ENCODE measurements around the gene VWC2L.
A peak's percentile ranks its signal among the peaks of the same experiment; 100 is the strongest.

Gene VWC2L

DNA sequence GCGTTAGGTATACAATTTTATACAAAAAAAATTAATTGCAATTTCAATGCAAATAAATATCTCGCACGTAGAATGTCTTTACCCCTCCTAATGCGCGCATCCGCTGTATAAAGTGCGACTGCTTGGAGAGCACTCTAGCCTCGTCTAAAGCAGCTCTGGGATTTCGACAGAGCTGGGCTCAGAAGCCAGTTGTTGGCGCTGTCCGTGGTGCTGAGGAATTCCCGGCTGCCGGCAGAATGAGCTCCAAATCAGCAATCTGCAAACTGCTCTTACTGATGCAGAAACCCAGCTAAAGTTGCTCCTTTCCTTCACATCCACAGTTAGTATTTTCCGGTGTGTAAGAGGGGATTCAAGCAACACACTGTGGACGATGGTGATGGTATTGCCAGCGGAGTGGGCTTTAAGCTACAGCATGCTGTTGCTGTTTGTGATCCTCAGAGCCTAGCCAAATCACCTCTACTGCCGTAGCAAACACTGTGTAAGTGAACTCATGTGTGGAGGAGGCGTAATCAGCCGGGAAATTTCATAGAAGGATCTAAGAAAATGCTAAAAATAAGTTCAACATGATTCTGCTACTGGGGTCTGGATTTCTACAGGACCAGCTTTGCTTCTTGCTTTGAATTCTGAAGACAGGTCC, at the start of gene VWC2L:
Gene VWC2L (plus strand): TSS at position 137 of the 637 bp plus-strand sequence. CDS start 3,140 bp downstream, outside the sequence.
- no peak for FAIRE-seq

DNA sequence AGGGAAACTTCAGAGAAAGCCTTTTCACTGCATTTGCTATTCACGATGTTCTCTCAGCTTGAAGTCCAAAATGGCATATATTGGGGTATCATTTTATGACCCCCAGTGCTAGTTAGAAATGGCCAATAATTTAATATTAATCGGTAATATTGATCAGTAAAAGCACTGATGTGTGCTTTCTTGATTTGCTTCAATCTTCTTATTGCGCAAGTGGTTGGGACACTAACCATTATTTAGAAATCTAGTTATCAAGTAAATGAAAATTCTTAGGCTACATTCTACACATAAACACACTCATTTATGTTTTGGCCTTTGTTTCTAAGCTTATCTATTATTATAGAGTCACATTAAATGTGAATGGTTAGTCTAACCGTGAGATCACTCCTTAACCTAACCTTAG, 49.7 kb upstream of the VWC2L start:
- no peak for FAIRE-seq

DNA sequence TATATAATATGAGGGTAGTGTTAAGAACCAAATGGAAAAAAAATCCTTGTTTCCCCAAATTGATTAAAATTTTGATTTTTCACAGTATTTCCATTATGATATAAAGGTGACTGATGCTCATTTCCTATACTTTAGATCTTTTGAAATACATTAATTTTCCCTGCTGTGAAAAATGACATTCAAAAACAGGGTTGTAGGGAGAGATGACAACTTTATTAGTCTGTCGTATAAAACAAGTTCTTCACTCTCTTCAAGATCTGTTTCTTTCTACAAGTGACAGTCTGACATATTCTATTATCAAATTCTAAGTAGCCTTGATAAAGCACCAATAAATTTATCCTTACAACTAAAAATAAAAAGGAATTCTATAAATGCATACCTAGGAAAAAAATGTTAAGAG, 45.3 kb upstream of the VWC2L start:
- no peak for FAIRE-seq

DNA sequence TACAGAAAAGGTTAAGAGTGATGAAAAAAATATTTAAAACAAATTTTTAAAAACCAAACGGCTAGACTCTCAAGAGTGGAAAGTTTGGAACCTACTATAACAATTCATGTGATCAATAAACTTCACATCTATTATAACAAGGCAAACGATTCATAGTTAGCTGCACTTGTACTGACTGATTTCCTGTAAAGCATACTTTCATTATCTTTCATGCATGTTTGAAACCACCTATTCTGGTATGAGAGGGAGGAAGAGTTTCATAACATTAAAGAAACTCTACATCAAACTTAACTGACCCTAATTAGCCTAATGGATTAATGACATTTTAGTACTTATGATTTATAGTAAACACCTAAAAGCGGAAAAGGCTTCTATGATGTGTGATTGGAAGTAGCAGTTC, 43.7 kb upstream of the VWC2L start:
- no peak for FAIRE-seq

DNA sequence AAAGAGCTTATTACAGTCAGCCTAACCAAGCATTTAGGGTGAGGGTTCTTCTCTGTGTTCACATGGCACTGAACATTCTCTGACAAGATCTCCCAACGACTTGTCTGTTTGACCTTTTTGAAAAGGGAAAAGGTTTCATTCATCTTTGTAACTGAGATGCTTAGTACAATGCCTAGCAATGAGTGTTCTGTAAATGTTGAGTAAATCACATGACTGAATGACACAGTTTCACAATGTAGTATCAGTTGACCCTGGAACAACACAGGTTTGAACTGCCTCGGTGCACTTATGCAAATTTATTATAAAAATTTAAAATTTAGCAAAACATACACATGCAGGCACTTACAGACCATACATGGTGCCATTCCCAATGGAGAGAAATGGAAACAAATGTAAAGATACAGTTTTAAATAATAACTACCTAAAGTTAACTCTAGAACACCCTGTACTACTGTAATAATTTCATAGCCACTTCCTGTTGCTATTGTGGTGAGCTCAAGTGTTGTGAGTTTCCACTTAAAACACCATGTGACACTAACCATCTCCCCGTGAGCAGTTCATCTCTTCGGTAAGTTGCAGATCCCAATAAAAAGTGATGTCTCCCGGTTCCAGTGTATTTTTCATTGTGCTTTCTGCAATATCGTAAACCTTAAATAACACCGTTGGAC, 34.1 kb upstream of the VWC2L start:
- FAIRE-seq, result no peak

DNA sequence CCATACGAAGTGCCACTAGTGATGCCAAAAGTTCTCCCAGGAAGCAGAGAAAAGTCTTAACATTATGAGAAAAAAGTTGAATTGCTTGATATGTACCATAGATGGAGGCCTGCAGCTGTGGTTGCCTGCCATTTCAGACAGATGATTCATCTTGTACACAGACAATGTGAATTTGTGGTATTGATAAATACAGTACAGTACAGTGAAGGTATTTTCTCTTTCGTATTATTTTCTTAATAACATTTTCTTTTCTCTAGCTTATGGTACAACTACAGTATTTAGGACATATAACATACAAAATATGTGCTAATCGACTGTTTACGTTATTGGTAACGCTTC, 33.6 kb upstream of the VWC2L start:
- no peak for FAIRE-seq

DNA sequence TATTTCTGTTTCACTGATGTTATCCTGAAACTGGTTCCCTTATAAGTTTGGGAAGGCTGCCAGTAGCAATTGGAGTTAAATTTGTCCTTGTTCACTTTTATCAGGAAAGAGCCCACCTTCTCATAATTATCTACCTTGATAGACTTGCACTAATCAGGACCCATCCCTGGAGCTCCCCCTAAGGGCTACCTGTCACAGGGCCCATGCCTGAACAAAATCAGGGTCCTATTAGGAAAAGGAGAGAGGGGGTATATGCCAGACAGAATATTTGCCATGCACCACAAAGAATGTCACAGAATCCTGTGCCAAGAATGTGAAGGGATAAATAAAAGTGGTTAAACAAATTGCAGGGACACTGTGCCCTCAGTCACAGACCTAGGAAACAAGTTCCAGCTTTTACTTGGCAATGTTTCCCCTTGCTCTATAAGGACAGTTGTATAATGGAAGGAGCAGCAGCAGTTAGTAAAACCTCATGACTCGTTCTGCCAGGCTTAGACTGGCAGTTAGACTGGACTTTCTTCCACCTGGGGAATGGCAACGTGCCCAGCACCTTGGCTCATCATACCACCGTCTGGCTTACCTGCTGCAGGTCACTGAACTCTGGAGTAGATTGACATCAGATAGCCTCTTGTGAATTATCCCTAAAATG, 32.3 kb upstream of the VWC2L start:
- FAIRE-seq, result no peak

DNA sequence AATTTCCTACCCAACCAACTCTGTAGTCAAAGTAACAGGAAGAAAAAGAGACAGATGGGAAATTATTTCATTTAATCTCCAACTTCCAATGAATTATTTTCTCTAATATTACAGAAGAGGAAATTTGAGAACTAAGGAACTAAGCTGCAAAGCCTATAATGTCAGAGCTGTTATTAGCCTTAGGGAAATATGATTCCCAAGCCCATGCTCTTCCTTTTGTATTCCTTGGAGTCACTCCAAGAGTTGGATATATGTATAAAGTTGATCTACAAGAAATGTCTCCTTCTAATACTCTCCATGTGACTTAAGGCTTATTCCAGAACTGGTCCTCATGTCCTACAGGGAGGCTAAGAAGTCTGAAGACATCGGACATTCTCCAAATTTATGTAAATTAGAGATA, 31.6 kb upstream of the VWC2L start:
- no peak for FAIRE-seq

DNA sequence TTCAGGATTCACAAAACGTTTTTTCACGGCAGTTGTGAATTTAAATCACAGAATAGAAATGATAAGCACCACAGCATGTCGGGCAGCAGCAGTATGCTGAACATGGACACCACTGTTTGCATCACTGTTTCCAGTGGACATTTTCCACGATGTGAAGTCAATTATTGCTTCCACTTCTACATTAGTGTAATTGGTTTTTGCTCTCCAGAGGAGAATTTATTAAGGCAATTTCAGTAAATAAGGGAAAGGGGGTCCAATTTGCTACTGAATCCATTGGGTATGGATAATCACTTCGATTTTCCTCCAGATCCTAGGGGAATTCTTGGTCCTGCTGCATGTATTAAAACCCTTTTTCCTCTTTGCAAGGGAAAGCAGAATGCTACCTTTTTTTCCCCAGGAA, 30.2 kb upstream of the VWC2L start:
- no peak for FAIRE-seq

DNA sequence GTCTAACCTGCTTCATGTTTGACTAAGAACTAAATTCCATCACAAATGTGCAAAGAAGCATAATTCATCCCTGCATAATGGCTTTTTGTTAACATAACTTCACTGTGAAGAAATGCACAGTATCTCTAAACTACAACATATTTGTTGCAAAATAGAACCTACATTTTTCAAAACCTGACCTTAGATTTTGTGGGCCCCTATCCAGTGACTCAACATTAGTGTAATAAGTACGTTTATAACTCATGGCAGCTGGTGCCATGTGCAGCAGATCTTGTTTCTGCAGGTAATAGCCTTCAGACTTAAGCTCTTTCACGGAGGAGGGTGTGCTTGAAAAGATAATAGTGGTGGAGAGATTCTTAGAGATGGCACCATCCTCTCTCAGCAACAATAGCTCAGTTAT, 28.6 kb upstream of the VWC2L start:
- no peak for FAIRE-seq

DNA sequence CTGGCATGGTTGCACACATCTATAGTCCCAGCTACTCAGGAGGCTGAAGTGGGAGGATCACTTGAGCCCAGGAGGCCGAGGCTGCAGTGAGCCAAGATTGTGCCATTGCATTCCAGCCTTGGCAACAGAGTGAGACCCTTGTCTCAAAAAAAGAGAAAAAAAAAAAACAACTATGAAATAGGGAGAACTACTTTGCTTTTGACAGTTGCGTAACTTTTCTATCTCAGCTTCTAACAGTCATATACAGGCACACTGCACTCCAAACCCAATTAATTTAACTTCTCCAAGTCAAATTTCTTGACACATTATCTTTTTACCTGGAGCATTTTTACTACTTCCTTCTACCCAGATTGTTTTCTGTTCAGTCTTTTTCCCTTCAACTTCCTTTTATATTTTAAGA, 24.1 kb upstream of the VWC2L start:
- FAIRE-seq, result no peak

DNA sequence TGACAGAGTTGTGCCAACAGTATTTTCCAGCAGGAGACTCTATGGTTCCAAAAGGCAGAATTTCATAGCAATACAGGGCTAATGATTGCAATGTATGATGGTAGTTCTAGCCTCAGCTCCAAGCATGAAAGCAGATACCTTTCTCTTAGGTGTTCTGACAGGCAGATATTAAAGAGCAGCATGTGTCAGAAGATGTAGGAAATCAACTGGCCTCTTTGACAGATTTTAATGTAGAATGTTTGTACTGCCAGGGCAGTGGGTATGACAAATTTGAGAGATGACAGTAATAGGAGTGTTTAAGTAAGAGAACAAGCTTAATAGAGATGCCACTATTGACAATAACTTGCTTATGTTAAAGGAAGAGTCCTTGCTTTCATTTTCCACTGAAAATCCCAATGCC, 21.5 kb upstream of the VWC2L start:
- FAIRE-seq, result no peak

DNA sequence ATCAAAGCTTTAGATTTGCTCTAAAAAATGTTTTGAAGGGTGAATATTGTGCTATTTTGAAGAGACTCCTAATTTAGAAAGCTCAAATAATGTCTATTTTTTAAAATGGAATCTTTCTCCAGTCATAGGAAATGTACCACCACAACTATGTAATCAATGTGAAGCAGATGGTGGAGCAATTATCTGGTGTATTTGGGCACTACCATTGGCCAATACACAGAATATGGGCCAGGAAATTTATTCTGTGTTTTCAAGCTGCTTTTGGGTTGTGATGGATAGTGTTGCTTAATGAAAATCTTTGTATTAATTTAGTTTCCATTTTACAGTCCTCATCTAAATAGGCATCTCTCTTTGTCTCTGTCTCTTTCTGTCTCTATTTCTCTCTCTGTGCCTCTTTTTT, 17.1 kb upstream of the VWC2L start:
- FAIRE-seq, result no peak

DNA sequence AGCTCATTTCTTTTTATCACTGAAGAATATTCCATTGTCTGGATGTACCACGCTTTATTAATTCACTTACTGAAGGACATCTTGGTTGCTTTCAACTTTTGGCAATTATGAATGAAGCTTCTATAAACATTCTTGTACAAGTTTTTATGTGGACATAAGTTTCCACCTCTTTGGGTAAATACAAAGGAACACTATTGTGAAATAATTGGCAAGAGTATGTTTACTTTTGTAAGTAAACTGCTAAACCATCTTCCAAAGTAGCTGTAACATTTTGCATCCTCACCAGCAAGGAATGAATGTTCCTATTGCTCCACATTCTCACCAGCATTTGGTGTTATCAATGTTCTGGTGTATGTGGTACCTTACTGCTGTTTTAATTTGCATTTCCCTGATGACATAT, 15.8 kb upstream of the VWC2L start:
- no peak for FAIRE-seq

DNA sequence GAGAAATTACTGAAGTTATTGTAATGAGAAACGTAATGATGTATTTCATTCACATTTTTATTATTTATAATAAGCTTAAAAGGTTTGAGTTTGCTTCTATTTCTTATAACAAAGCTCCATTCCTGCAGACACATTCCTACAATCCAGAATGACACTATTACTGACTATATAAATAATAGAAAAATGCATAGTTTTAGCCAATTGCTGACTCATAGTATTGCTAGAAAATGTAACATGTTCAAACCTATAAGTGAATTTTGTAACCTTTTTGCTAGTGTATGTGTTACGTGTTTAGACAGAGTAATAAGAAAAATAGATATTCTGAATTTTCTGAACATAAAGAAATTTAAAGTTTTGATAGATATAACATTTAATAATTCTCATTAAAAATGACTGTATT, 9.3 kb upstream of the VWC2L start:
- peak; percentile 47 for FAIRE-seq

DNA sequence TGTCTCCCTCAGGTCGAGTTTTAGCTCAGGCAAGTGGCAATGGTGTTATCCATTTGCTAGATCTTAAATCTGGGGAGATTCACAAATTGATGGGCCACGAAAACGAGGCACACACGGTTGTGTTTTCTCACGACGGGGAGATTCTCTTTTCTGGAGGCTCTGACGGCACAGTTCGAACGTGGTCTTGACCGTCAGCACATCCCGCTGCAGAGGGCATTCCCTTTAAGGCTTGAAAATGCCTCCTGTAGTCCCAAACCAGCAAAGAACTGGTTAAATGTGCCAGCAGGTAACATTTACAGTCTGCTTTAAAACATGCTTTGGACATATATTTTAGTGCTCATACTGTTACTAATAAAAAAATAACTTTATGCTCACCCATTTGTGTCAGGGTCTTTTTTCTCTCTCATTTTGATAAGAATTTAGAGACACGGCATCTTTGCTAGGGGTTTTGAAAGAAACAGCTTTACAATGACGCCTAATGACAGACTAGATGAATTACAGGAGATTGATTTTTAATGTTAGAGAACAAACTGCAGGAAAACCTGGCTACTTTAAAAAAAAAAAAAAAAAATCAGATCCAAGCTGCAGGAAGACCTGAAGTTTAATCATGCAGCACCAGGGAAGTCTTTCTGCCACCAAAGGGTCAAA, 602 bp upstream of the VWC2L start:
- no peak for FAIRE-seq

DNA sequence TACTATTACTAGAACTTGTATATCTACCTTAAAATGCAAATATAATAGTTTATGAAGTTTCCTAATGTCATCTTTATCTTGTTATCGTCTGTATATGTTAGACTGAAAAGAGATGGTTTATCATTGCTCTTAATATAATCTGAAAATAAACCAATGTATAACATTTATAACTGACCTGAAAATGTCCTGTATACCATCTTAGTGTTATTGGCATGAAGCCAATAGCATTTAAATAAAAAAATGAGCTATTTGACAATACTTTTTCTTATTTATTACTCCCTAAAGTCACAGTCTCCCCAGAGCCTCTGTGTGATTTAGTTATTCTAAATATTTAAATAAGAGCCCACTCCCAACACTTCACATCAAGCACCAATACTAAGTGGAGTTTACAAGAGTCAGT, 1.8 kb downstream of the VWC2L start:
- no peak for FAIRE-seq

DNA sequence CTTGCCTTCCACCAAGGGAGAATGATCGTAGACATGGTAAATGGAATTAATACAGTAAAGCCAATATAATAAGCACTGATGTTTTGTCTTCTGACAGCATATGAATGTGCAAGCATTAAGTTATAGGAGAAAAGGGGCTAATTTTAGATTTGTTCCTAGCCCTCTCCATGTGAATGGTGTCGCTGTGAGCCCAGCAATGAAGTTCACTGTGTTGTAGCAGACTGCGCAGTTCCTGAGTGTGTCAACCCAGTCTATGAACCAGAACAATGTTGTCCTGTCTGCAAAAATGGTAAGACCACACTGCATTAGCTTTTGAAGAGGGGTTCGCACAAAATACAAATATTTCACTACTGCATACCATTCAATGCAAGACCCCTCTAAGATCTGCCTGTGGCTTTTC, 25.6 kb downstream of the VWC2L start:
- no peak for FAIRE-seq

DNA sequence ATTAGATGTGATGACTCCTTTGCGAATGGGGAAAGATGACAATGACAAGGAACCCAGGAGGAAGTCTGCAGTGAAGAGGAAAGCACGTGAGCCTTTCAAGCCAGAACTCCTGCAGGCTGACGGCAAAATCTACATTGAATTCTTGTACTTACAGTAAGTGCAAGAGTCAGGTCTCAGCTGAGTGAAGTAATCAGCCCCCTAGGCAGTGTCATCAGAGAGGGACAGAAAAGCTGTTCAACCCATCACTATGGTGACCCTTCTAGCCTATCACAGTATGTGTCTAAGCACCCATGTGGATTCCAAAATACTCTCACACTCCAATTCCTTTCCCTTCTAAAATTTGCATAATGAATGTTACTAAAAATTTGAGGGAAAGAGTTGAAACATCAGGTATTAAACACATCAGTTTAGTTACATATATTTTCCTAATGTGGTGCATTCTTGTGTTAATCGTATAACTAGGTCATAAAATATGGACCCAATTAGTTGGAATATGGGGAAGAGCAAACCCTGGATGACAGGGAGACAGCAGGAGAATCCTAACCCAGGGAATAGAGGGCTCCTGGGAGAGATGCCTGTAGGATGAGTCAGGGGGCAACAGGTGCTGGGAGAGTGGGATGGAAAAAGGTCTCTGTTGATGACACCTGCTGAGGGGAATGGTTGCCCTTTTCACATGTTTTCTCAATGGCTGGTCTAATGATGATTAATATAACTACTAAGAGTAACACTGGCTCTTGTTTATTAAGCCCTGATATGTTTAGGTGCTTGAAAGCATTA, 39.5 kb downstream of the VWC2L start:
- no peak for FAIRE-seq

DNA sequence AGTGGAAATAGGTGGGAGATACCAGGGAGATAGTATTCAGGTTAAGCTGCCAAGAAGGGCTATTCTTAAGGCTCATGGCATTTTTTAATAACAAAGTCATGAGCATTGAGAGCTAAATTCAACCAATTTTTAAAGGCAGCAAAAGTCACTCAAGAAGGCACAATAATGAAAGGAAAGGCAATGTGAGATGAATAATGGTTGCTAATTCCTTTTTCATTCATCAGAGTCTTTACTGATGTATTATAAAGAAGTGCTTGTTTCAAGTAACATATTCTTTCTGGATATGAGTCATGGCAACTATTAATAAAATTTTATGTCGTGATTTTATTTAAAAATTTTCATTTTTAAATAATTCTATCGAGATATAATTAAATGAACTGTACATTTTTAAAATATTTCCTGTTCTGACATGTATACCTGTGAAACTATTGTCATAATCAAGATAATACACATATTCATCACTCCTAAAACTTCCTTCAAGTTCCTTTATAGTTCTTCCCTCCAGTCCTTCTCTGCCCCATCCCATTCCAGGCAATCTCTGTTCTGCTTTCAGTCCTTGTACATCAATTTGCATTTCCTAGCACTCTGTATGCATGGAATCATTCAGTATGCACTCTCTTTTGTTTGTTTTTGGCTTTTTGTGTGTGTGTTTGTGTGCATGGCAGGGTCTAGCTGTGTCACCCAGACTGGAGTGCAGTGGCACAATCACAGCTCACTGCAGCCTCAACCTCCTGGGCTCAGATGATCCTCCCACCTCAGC, 40.8 kb downstream of the VWC2L start:
- peak; percentile 3 for FAIRE-seq

DNA sequence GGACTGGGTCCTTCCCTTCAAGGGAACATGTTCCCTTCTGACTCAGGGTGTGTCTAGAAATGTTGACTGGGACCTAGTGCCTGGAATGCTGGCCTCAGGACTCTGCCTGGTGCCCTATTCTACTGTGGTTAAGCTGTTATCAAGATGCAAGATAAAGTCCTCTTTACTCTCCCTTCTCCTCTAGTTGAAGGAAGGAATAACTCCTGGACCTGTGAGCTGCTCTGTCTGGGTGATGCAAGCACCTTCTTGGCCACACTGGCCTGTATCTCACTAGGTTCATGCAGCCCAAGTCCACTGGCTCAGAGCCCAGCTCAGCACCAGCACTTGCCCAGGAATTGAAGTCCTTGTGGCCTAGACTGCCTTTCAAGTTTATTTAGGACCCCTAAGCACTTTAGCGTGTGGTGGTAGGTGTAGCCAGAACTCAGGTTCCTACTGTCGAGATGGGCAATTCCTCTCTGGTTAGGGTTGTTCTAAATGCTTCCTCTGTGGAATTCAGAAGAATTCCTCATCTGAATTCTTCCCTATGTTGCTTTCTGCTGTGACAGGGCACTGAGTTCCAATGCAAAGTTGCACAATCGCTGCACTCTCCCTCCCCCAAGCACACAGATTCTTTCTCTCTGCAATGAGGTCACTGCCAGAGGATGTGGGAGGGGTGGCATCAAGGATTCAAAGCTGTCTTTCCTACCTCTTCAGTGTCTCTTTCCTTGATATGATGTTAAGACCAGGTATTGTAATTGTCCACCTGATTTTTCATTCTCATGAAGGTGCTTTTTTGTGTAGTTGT, 54.7 kb downstream of the VWC2L start:
- no peak for FAIRE-seq

DNA sequence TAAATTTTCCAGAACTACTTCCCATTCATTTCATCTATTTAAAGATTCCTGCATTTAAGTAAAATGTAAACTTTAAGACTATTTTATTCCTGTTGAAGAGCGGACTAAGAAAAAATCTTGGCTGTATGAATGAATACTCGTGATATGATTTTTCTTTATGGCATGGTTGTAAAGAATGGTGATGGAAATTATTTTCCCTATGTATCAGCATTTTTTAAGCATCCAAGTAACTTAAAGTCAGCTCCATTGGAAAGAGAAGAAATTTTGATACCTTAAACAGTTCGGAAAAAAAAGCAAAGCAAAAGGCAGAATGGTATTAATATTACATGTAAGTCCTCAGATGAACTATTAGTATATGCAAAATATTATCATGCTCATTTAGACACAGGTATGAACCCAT, 58.9 kb downstream of the VWC2L start:
- FAIRE-seq, result no peak

All from A204.1 (cell line).